ENCODE data around the gene CD38.
"Not testable (repeated sequence)": the region's sequence is repeated elsewhere in the genome, so short reads cannot be mapped to it uniquely, and the experiment has no call there.

The CD38 gene

DNA sequence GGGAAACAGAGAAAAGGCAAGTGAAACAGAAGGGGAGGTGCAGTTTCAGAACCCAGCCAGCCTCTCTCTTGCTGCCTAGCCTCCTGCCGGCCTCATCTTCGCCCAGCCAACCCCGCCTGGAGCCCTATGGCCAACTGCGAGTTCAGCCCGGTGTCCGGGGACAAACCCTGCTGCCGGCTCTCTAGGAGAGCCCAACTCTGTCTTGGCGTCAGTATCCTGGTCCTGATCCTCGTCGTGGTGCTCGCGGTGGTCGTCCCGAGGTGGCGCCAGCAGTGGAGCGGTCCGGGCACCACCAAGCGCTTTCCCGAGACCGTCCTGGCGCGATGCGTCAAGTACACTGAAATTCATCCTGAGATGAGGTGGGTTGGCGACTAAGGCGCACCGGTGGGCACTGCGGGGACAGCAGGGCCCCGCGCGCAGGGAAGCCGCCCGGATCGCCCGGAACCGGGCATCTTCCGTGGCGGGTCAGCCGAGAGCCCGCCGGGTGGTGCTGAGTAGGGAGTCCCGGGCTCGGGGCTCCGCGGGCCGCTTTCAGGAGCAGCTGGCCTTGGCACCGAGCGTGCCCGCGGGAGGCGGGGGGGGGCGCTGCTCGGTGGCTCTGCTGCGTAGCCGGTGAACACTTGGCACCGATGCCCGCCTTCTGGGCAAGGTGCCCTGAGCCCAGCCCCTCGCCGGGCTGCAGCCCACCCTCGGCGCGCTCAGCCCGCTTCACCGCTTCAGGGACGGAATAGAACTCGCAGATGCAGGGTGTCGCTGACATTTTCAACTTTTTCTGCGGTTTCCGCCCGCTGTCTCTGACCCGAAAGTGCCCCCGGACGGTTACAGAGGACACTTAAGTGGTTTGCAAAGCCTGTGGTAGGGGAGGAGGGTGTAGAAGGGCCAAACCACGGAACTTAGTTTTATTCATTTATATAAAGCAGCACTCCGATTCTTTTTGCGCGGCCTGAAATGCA, at the start of gene CD38:
Gene CD38 (plus strand): TSS at position 40 of the 953 bp plus-strand sequence. CDS start 87 bp downstream, at position 127.
- DNase-seq (ENCODE audit: low spot score), result peak; percentile 47

DNA sequence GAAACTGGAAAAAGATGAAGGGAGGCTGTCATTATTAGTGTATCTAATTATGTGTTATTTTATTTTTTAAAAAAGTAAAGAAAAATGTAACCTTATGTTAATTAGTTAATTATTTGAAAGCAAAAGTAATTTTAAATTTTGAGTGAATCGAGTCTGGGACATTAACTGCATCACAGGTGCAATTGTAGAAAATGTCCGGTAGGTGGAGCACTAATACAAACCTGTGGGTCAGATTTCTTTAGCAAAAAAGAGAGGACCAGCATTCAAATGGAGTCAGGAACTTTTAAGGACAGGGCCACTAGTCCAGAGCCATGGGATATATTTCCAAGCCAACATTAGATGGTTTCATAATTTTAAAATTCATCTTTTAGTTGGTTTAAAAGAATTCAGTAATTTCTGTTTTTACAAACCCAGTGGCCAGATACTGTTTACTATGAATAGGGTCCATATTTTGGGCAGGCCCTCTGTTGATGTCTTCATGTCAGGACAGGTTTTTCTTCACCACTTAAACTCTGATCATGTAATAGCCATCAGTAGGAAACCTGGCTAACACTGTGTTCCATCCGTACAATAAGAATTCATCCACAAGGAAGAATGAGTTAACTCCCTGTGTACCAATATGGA, 48.1 kb upstream of the CD38 start:
- DNase-seq (ENCODE audit: low spot score), result peak; percentile 67

DNA sequence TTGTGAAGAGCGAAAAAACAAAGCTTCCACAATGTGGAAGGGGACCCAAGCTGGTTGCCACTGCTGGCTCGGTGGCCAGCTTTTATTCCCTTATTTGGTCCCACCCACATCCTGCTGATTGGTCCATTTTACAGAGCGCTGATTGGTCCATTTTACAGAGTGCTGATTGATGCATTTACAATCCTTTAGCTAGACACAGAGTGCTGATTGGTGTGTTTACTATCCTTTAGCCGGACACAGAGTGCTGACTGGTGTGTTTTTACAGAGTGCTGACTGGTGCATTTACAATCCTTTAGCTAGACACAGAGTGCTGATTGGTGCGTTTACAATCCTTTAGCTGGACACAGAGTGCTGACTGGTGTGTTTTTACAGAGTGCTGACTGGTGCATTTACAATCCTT, 45.1 kb upstream of the CD38 start:
- DNase-seq (ENCODE audit: low spot score), result not testable (repeated sequence)

DNA sequence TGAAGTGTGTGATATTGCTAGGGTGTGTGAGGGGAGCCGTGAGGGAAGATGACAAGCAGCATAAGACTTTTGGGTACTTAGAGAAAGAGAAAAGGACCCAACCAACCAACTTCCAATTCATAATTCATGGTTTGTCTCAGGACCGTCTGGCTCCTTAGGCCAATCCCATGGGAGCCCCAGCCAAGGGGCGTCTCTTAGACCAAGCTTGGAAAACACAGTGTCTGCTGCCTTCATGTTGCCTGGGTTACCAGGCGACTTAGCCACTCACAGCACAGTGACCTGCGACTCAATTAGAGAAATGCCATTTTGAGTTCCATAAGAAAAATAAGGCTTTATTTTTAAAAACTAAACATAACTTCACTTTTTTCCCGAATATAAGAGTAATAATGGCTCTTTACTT, 42.6 kb upstream of the CD38 start:
- no peak for DNase-seq (ENCODE audit: low spot score)

DNA sequence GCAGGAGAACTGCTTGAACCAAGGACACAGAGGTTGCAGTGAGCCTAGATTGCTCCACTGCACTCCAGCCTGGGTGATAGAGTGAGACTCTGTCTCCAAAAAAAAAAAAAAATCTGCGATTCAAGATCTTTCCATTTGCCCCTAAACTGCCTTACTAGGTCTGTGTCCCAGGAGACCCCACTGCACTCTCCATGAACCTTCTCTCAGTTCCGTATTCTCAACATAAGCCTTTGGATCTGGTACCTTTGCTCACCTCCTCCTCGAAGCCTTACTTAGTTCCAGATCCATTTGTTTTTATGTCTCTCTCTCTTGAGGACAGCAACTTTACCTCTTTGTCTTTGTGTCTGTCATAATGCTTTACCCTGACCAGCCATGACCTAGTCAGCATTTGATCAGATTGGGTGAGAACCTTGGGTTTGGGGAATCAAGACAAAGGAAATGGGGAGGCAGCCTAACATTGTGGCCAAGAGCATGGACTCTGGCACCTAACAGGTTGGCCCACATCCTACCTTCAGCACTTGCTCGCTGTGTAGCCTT, 41.5 kb upstream of the CD38 start:
- no peak for DNase-seq (ENCODE audit: low spot score)

DNA sequence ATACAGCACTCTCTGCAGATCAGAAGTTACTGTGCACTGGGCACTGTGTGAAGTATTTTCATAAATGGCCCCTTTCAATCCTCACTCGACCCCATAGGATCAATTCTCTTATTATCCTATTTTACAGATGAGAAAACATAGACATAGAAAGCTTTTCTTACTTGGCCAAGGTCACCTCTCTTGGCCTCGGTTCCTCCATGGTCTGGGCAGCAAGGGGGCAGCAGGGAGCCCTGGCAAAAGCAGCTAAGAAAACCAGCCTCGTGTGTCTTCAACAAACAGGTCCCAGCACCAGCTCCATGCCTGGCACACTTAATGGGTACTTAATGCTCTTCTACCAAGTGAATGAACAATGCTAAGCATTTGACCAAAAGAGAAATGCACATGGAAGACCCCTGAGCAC, 40.9 kb upstream of the CD38 start:
- DNase-seq (ENCODE audit: low spot score), result no peak

DNA sequence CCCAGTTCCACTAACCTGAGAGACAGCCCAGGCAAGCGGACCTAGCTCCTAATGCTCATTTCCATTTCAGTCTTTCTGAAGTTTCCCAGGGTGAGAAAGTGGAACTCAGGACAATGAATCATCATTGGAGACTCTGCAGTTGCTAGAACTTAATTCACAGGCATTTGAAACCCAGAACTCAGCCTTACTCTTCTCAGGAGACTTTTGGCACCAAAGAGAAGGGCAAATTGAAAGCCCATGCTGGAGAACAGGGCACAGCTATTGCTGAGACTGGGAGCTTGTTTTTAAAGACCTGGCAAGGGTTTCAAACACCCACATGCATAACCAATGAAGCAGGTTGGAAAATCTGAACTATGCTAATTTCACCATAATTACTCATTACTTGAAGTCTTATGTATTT, 39.3 kb upstream of the CD38 start:
- no peak for DNase-seq (ENCODE audit: low spot score)

DNA sequence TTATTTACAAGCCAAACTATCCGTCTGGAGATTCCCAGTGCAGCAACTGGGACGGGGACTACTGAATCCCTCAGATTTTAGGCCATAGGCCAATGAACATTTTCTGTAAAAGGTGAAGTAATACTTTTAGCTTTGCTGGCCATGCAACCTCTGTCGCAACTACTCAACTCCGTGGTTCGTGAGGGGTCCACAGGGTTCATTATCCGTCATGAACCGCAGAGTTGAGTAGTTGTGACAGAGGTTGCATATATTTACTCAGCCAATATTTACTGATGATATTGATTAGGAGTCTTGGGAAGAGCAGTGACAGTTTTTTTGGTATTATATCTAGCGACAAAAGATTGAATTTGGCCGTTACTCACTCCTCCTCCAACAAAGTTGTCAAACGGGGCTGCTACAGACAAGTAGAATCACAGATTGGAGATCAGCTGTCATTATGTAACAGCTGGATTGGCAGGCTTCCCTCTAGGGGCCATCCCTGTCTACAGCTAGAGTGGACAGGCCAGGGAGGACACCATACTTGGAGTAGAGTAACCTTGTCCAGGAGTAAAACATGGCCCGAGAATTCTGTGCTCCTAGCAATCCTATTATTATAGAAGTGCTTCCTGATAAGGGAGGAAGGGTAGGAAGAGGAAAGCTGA, 37.2 kb upstream of the CD38 start:
- no peak for DNase-seq (ENCODE audit: low spot score)

DNA sequence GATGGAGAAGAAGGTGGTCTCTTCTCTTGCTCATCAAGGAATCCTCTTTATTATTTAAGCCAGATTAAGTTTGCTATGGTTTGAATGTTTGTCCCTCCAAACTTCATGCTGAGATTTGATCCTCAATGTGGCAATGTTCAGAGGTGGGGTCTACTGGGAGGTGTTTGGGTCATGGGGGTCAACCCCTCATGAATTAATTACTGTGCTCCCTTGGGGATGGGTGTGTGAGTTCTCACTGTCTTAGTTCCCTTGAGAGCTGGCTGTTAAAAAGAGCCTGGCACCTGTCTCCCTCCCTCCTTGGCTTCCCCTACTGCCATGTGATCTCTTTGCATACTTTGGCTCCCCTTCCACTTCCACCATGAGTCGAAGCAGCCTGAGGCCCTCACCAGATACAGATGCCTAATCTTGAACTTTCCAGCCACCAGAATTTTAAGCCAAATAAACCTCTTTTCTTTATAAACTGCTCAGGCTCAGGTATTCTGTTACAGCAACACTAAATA, 36.0 kb upstream of the CD38 start:
- no peak for DNase-seq (ENCODE audit: low spot score)

DNA sequence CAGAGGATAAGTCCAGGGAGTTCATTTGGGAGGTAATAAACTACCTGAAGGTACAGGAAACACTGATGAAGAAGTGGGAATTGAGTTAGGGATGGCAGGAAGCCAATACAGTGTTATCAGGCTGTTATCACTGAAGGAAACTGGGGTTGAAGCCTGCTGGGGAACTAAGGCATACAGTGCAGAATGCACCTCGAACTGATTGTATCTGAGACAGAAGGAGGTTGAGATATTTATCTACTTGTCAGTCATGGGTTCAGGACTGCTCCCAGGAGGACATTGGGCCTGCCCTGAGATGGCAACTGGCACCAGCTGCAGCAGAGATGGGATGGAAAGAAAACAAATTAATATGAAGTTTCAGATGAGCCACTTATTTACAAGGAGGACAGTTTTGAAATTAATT, 35.5 kb upstream of the CD38 start:
- DNase-seq (ENCODE audit: low spot score), result no peak

DNA sequence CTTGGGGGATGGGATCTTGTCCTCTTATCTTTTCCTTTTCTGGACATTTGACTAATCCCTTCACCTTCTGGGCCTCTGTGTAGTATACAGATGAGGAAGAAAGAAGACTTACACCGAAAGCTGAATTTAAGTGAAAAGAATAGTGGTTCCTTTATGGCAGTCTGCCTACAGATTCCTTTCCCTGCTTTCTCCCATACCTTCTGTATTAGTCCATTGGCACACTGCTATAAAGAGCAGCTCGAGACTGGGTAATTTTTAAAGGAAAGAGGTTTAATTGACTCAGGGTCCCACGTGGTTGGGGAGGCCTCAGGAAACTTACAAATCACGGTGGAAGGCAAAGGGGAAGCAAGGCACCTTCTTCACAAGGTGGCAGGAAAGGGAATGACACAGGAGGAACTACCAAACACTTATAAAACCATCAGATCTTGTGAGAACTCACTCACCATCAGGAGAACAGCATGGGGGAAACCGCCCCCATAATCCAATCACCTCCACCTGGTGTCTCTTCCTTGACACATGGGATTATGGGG, 34.0 kb upstream of the CD38 start:
- no peak for DNase-seq (ENCODE audit: low spot score)

DNA sequence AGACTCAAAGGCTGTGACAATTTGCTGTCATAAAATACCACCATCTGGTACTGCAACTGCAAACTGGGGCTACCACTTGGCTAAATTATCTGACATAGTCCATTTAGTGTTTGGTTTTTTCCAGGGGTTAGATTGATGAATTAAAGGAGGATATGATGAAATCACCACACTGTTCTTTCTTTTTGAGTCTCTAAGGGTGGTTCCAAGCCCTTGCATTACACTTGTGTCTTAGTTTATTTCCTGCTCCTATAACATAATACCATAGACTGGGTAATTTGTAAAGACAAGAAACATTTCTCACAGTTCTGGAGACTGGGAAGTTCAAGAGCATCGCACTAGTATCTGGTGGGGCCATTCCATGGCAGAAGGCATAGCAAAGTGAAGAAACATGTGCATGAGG, 32.0 kb upstream of the CD38 start:
- DNase-seq (ENCODE audit: low spot score), result no peak

DNA sequence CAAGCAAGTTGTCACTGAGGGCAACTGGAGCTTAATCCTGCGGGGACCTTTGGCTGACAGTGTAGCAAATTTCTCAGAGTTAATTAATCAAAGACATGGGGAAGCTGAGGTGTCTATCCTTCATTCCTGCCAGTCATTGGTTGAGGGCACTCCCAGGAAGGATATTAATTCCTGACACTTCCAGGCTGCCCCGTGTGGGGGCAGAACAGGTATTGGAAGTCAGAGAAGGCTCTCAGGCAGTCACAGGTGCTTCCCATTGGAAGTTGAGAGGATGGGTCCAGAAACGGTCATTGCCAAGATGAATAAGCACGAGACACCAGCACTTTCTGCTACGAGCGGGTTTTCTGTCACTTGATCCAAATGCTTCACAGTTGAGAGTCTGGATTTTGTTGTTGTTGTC, 29.1 kb upstream of the CD38 start:
- DNase-seq (ENCODE audit: low spot score), result no peak

DNA sequence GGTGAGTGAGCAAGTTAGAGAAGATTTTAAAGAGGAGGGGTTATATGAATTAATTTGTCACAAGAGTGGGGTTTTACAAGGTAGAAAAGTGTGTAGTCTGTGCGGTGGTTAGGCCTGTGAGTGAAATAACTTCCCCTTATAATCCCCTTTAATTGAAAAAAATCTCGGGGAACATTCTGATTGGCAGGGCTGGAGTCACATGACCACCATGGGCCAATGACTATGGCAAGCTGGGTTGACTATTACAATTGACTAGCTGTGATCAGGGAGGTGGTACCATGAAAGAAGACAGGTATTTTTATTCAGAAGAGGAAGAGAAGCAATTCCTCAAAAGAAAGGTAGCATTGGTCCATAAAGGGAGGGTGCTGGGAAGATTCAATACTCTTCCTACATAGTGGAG, 27.0 kb upstream of the CD38 start:
- DNase-seq (ENCODE audit: low spot score), result no peak

DNA sequence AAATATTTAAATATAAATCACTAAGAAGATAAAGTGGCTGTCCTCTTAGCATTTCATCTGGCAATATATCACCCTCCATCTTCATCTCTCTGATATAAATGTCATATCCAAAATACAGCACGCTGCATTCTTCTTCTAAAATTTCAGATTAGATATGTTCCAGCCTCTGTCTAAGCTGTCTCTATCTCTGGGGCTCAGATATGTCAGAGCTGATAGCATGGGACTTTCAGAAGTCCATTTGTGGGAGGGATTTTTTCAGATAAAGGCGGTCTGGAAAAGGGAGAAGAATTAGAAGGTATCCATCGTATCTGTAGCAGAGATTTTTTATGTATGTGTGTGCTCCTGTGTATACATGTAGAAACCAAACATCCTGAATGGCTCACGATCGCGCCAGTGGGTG, 25.0 kb upstream of the CD38 start:
- no peak for DNase-seq (ENCODE audit: low spot score)

DNA sequence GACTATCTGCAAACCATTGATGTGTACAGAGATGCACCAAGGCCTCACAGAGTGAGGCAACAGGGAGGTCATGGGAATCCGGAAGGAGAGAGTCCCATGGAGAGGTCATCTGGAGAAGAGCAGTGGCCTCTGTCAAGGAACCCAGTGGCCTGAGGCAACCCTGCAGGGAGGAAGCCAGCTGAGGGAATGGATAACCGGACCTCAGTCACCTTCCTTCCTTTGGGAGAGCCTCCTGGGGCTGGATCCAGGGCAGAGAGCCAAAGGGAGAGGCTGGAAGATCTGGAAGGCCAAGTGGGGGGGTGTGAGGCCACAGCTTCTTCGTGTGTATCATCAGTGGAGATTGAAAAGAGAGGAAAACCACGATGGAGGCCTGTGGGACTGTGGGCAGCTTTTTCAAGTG, 24.3 kb upstream of the CD38 start:
- no peak for DNase-seq (ENCODE audit: low spot score)

DNA sequence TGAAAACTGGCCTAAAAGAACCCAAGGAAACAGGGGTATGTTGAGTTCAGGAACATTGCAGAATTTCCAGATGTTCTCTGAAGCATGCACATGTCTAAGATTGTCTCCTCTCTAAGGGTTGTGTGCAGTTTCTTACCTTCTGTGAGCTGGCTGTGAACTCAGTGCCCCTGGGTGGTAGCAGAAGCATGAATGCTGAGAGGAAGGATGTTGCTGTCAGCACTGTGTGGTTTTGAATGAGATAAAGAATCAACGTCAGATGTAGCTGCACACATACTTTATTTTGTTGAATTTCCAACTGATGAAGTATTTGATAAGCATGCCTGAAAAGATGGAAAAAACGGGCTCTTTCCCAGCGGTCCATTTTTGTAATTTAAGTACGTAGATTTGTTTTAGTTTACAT, 23.8 kb upstream of the CD38 start:
- peak; percentile 57 for DNase-seq (ENCODE audit: low spot score)

DNA sequence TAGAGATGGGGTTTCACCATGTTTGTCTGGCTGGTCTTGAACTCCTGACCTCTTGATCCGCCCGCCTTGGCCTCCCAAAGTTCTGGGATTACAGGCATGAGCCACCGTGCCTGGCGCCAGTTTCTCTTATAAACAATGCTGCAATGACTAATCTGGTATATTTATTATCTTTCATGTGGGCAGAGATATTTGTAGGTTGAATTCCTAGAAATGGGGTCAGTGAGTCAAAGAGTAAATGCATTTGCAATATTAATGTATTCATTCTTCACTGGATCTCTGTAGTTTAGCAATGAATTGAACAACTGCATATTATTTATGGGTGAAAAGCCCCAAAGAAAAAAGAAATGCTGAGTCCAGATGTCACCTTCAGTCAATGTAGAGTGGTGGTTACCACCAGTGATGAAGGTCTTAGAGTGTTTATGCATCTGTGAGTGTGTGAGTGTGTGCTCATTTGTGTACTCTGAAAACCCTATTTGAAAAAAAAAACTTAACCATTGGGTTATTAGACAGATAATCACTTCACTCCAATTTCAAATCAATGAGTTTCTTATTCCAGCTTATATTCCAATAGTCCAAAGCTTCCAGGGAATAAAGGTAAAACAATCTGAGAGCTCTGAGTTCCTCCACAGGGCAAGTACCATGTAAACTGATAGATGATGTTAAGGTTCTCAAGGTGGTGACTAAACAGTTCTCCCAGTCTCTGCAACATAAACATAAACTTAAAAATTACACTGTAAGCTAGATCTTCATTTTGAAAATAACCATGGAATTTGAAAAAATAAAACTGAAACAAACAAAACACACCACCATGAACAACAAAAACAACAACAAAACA, 22.6 kb upstream of the CD38 start:
- DNase-seq (ENCODE audit: low spot score), result peak; percentile 61

DNA sequence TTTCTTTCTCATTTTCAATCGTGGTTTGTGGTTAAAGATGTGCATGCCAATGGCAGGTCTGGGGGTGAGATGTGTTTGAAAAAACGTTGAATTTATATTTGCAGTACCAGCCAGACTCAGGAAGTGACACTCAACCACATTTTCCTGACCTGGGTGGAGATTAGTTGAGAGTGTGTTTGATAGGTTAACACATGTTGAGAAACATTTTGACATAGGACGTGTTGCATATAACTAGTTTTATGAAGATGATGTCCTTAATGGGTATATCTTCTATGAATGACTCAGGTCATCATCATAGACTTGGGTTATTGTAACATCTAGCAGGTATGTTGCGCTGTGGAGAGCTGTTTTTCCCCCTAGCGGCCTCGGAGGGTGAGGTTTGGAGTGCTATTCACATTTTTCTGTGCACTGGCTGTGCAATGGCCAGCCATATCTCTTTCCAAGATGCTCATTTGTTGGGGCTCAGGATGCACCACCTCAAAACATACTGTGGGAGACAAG, 21.7 kb upstream of the CD38 start:
- DNase-seq (ENCODE audit: low spot score), result peak; percentile 87

DNA sequence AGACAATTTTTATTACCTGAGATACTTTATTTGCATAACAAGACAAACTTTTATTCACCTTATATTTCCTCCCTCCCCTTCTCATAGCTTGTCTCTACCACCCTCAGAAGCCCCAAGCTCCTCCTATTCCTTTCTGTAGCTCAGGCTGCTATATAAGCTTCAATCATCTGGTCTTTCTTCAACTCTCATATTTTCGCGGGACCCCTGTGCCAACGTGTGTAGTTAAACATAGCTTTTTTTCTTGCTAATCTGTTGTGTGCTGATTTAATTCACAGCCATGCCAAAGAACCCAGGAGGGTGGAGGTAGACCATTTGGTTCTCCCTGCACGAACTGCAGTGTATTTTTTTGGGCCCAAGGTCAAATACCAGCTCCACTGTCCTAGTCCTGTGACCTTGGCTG, 21.1 kb upstream of the CD38 start:
- DNase-seq (ENCODE audit: low spot score), result no peak

DNA sequence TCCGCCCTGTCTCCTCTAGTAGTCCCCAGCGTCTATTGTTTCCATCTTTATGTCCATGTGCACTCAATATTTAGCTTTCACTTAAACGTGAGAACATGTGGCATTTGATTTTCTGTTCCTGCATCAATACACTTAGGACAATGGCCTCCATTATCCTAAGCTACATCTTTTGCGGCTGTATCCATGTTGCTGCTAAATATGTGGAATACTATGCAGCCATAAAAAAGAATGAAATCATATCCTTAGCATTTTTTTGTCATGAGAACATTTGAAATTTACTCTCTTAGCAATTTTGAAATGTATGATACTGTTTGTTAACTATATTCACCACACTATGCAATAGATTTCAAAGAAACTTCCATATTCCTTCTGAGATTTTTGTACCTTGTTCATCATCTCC, 19.8 kb upstream of the CD38 start:
- no peak for DNase-seq (ENCODE audit: low spot score)

Measured in CD4-positive, alpha-beta T cell treated with Interleukin-2 at 100 ng/mL for 4 hours (primary cell).